SK-N-MC (cell line): ENCODE data around the gene SIPA1L3.

Experiments
- EZH2 ChIP-seq: fragments of 200-600 bp; sonication (generic); IDR thresholded peaks from one replicate; pipeline ENCODE4 v1.6.1; 2017; ENCODE audit warnings: antibody characterized with exemption
- FOXP2 ChIP-seq: optimal IDR thresholded peaks from 2 replicates; pipeline ENCODE3; 2011; ENCODE audit warnings: mild to moderate bottlenecking, moderate library complexity; ENCODE audit not compliant: insufficient read depth; ENCODE audit errors: extremely low read length, control extremely low read depth
- POLR2AphosphoS5 ChIP-seq: IDR thresholded peaks from 2 replicates; pipeline ENCODE4 v1.6.1; 2012; ENCODE audit warnings: mild to moderate bottlenecking, low read depth, low read length, borderline replicate concordance

GRCh38 chr19:38020311-38020710 lies 113.3 kb downstream of the SIPA1L3 start:
- TF ChIP-seq EZH2 (no peak), POLR2AphosphoS5 (no peak), FOXP2 (no peak)
